HG02642 (cell line): ENCODE measurements around the gene TSEN54.
"Not testable (repeated sequence)": the region's sequence is repeated elsewhere in the genome, so short reads cannot be mapped to it uniquely, and the experiment has no call there.

Experiments
- ATAC-seq: cut with Tn5 transposase; IDR thresholded peaks from one replicate; pipeline ENCODE4 v1.9.1; 2021; ENCODE audit warnings: mild to moderate bottlenecking; ENCODE audit not compliant: unreplicated experiment, poor library complexity

Gene TSEN54

GRCh38 chr17:75516255-75516618 is at the start of gene TSEN54:
Gene TSEN54 (plus strand): TSS chr17:75516528. CDS start chr17:75516561, 33 bp downstream.
- ATAC-seq: peak; percentile 71

DNA sequence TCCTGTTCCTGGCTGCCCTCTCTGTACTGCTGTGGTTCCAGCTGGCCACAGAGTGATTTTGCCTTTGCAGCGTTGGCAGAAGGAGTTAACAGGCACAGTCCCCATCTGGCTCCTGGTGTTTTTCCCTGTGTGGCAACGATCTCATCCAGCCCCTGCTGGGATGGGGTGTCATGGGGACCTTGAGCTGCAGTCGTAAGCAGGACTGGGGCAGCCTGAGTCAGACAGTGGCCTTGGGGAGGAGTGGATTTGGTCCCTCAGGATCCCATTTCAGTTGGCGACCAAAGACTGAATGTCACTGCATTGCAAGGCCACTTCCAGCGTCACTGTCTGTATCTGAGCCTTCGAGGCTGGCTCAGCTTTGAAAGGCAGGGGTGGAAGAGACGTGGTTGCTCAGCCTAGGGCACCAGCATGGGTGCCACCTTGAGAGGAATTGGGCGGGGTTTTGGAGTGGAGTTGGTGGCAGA is 48.0 kb upstream of the TSEN54 start:
- no peak for ATAC-seq

DNA sequence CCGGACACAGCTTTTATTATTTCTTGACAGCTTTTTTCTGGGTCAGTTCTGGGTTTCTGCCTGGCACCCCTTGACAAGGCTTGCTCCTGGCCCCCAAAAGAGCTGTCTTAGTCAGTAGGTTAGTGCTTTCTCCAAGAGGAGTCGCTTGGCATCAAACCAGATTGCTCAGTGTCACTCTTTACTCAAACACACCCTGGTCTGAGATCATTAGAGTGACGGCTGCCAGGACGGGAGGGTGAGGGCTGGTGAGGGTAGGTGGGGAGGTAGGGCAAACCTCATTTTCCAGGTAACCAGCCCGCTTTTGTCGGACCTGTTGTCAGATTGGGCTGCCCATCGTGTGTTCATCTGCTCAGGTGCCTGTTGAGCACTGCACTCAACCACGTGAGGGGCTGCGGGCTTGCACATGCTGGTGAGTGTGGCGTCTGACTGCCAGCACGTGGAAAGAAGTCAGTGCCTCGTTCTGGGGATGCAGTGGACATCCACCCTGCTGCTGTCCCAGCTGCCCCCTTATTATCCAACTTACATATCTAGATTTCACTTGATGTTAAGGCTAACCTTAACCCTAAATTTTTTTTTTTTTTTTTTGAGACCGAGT is 47.5 kb upstream of the TSEN54 start:
- ATAC-seq: no peak

DNA sequence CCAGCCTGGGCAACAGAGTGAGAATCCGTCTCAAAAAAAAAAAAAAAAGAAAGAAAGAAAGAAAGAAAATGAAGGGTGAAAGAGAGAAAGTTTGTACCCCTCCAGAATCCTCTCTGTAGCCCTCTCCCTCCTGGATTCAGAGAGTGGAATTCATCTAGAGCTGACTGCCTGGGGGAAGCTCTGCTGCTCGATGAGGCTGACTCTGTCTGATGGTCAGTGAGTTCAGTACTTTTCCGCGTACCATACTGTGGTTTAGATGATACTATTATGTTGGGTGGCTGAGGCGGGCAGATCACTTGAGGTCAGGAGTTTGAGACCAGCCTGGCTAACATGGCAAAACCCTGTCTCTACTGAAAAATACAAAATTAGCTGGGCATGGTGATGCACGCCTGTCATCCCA is 45.1 kb upstream of the TSEN54 start:
- no peak for ATAC-seq

DNA sequence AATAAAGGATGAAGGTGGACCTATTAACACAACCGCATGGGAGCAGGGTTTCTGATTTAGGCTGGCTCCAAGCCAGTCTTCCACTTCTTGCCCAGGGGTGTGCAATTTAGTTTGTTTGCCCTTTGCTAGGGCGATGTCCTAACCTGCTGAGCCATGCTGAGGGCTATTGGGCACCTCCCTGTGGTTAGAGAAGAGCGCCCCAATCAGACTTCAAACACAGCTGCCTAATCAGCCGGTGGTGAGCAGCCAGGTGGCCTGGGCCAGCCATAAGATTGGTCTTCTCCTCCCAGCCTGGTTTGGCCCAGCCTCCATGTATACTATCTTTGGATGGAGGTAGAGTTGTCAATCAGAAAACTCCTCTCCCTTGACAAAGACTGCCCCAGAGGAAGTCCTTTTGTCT is 44.2 kb upstream of the TSEN54 start:
- no peak for ATAC-seq

DNA sequence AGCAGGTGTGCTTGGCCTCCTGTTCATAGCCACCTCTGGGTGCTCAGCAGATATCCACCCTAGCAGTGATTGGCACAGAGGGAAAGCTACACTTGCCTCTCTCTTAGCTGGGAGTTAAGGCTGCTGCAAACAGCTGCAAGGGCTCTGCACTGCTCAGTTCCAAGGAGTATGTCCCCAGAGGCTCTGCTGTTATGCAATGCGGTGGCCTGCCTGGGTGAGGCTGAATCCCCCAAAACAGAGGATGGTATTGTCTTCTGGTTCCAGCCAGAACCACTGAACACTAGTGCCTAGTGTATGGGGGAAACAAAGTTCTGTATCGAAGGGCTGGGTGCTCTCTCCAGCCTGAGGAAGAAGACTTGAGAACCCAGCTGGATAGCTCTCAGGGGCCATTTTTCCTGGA is 43.1 kb upstream of the TSEN54 start:
- no peak for ATAC-seq

DNA sequence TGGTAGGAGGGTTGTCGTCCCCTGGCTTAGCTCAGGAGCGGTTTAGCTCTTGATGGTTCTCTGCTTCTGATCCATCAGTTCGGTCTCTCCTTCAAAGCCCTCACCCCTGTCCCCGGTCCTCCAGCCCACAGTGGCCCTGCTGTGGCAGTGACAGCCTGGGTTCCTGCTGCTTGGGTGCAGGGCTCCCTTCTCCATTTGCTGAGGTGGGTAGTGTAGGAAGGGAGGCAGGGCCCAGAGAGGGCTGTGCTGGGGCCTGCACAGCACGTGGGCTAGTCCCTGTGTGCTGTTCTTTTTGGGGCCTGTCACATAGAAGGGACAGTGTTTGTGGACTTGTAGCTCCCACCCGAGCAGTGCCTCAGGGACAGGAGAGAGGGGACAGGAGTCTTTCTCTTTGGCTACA is 41.6 kb upstream of the TSEN54 start:
- no peak for ATAC-seq

GRCh38 chr17:75475144-75475835 is 41.0 kb upstream of the TSEN54 start:
- ATAC-seq: no peak

- ATAC-seq: no peak
Observed at GRCh38 chr17:75475851-75476250, 40.5 kb upstream of the TSEN54 start.

DNA sequence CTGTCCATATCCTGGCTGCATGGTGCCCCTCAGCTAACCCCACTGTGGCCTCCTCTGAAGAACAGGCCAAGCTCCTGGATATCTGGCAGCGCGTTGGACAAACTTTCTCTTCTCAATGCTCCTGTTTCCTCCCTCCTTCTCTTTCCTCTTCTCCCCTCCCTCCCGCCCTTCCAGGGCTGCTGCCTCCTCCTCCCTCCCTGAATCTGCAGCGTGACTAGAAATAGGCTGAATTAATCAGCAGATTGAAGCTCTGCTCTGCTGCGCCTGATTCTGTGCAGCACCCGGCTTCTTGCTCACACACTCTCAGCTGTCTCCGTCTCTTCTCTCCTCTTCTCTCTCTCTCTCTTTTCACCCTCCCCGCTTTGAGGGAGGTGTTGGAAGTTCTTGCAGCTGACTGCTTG is 40.1 kb upstream of the TSEN54 start:
- no peak for ATAC-seq

GRCh38 chr17:75476752-75477489 is 39.4 kb upstream of the TSEN54 start:
- ATAC-seq: no peak

DNA sequence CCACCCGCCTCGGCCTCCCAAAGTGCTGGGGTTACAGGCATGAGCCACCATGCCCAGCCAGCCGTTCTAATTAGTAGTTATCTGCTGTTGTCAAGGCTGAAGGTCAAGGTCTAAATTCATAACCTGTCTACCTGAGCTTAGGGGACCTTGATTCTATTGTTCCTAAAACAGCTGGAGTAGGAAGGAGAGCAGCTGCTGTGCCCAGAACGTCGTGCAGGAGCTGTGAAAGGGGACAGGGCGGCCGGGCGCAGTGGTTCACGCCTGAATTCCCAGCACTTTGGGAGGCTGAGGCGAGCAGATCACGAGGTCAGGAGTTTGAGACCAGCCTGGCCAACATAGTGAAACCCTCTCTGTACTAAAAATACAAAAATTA is 38.9 kb upstream of the TSEN54 start:
- not testable (repeated sequence) for ATAC-seq

DNA sequence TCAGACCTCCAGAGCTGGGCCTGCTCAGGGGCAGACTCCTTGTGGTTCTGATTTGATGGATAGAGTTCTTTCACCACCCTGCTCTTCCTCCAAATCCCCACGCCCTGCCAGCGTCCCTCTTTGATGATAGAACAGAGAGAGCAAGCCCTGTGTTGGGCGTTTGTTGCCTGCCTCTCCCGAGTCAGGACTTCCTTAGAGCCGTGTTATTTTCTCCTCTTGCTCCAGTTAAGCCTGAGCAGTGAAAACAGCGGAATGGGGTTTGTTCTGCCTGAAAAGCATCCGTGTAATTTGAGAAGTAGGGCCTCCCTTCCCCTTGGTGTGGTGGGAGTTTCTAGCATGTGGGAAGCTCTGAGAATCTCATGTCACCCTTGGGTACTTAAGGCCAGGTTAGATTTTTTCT is 37.8 kb upstream of the TSEN54 start:
- no peak for ATAC-seq

GRCh38 chr17:75480281-75480680 is 36.0 kb upstream of the TSEN54 start:
- no peak for ATAC-seq

- ATAC-seq: no peak
Observed at GRCh38 chr17:75481194-75482068, 34.9 kb upstream of the TSEN54 start.

DNA sequence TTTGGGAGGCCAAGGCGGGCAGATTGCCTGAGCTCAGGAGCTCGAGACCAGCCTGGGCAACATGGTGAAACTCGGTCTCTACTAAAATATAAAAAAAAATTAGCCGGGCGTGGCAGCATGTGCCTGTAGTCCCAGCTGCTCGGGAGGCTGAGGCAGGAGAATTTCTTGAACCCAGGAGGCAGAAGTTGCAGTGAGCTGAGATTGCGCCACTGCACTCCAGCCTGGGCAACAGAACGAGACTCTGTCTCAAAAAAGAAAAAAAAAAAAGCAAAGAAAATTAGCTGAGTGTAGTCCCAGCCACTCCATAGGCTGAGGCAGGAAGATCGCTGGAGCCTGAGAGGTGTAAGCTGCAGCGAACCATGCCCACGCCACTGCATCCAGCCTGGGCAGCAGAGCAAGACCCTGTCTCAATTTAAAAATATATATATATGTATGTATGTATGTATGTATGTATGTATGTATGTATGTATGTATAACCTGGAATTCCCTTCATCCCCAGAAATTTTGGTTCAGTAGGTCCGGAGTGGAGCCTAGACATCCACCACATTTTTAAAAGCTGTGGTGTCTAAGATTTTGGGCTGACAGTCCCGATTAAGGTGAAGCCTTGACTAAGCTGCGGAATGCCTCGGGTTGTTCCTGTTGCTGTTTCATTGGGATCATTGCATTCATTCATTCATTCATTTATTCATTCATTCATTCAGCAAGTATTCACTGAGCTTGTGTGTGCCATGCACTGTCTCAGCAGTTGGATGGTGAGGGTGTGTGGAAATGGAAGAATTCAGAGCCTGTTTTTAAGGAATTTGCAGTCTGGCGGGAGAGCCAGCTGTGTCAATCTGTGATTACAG is 34.0 kb upstream of the TSEN54 start:
- ATAC-seq: no peak

DNA sequence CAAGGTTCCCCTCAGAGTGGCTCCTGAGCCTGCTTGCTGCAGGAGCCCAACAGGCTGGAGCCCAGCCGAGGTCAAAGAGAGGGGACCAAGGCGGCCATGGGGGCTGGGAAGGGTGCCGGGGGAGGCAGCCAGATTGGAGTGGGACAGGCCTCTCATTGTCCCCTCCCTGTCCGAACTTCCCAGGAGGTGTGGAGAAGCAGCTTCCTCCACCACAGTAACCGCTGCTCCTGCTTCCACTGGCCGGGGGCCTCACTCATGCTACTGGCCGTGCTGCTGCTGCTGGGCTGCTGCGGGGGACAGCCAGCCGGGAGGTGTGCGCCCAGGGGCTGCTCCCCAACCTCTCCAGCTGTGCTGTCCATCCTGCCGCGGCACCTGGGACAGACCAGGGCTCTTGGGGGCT is 30.6 kb upstream of the TSEN54 start:
- no peak for ATAC-seq

GRCh38 chr17:75486151-75486550 is 30.2 kb upstream of the TSEN54 start:
- no peak for ATAC-seq

DNA sequence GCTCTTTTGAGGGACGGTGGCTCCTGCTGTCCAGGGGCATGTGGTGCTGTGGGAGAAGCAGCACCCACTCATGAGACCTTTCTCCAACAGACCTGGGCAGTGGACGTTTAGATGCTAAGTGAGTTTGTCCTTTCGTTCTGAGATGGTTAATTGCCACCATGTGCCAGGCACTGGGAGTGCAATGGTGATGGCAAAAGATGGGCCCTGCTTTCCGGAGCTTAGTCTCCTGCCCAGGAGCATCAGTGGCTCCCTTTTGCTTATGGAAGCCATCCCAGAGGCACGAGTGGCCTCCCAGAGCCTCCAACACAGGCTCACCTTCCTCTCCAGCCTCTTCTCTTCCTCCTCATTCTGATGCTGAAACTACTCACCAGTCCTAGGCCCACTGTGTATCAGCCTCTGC is 29.4 kb upstream of the TSEN54 start:
- ATAC-seq: no peak
